WTC11 (cell line): ENCODE results near the gene FAM228A. TPM values are rescaled to one million over a fixed set of nuclear protein-coding genes. Genes with fewer than 3 reads are reported as not detected.

Experiments used
- ATAC-seq: fragments of 200-7000 bp; cut with Tn5 transposase; 2 replicates; pipeline ENCODE4 v1.10.0; 2021; ENCODE audit warnings: mild to moderate bottlenecking, moderate library complexity
- CTCF ChIA-PET: fragments of 300-600 bp; sonication (Branson Sonifier 250); formaldehyde crosslinking; loops from one replicate; lab custom pipeline; 2021; ENCODE audit warnings: antibody characterized with exemption; lab: Charles Lee
- POLR2A ChIA-PET: fragments of 350-600 bp; sonication (Branson Sonifier 250); formaldehyde crosslinking; loops from one replicate; lab custom pipeline; 2021; ENCODE audit warnings: antibody characterized with exemption; lab: Charles Lee
- DNase-seq: peaks from one replicate; pipeline ENCODE4 v3.0.0; 2021; ENCODE audit warnings: low spot score
- H3K27ac Mint-ChIP-seq: 2 replicates; pipeline ENCODE4 v1.8.0; 2021; ENCODE audit warnings: mixed read lengths
- H3K27me3 Mint-ChIP-seq: 2 replicates; pipeline ENCODE4 v1.8.0; 2021; ENCODE audit warnings: low read depth, mild to moderate bottlenecking, moderate library complexity, mixed read lengths
- H3K36me3 Mint-ChIP-seq: 2 replicates; pipeline ENCODE4 v1.8.0; 2021; ENCODE audit warnings: mixed read lengths
- H3K4me1 Mint-ChIP-seq: 2 replicates; pipeline ENCODE4 v1.8.0; 2022; ENCODE audit warnings: mixed read lengths
- H3K4me3 Mint-ChIP-seq: 2 replicates; pipeline ENCODE4 v1.8.0; 2021; ENCODE audit warnings: mild to moderate bottlenecking, moderate library complexity, mixed read lengths
- H3K9me3 Mint-ChIP-seq: 2 replicates; pipeline ENCODE4 v1.8.0; 2021; ENCODE audit warnings: mixed read lengths
- ATF1 ChIP-seq: sonication (generic); formaldehyde crosslinking; IDR thresholded peaks from 2 replicates; pipeline ENCODE4 v1.8.1; 2023; ENCODE audit warnings: mild to moderate bottlenecking, moderate library complexity, missing genetic modification reagents
- CREM ChIP-seq: sonication (generic); formaldehyde crosslinking; IDR thresholded peaks from 2 replicates; pipeline ENCODE4 v1.8.1; 2022; ENCODE audit warnings: mild to moderate bottlenecking, missing genetic modification reagents, moderate library complexity
- ELF4 ChIP-seq: sonication (generic); formaldehyde crosslinking; IDR thresholded peaks from 2 replicates; pipeline ENCODE4 v1.8.1; 2022; ENCODE audit warnings: low read depth, mild to moderate bottlenecking, moderate library complexity, missing genetic modification reagents
- ESRRA ChIP-seq: sonication (generic); formaldehyde crosslinking; IDR thresholded peaks from 2 replicates; pipeline ENCODE4 v1.8.1; 2022; ENCODE audit warnings: mild to moderate bottlenecking, missing genetic modification reagents, borderline replicate concordance
- FOXP1 ChIP-seq: sonication (generic); formaldehyde crosslinking; IDR thresholded peaks from 2 replicates; pipeline ENCODE4 v1.8.0; 2022; ENCODE audit warnings: missing genetic modification reagents, mild to moderate bottlenecking, moderate library complexity, borderline replicate concordance
- GABPB1 ChIP-seq: sonication (generic); formaldehyde crosslinking; IDR thresholded peaks from 2 replicates; pipeline ENCODE4 v1.8.1; 2023; ENCODE audit warnings: mild to moderate bottlenecking, missing genetic modification reagents
- JAZF1 ChIP-seq: fragments of 250-450 bp; sonication (Bioruptor Pico); IDR thresholded peaks from 2 replicates; pipeline ENCODE4 v1.9.0; 2021; ENCODE audit warnings: moderate library complexity, mild to moderate bottlenecking, inconsistent platforms
- KAT7 ChIP-seq: sonication (generic); formaldehyde crosslinking; IDR thresholded peaks from 2 replicates; pipeline ENCODE4 v1.8.1; 2023; ENCODE audit warnings: missing genetic modification reagents, mild to moderate bottlenecking, borderline replicate concordance
- MYBL2 ChIP-seq: sonication (generic); formaldehyde crosslinking; IDR thresholded peaks from 2 replicates; pipeline ENCODE4 v1.8.1; 2023; ENCODE audit warnings: mild to moderate bottlenecking, moderate library complexity, missing genetic modification reagents
- NFATC4 ChIP-seq: fragments of 250-450 bp; sonication (Bioruptor Pico); IDR thresholded peaks from 2 replicates; pipeline ENCODE4 v1.9.0; 2021; ENCODE audit warnings: mild to moderate bottlenecking
- NFE2L1 ChIP-seq: sonication (generic); formaldehyde crosslinking; IDR thresholded peaks from 2 replicates; pipeline ENCODE4 v1.8.1; 2023; ENCODE audit warnings: missing genetic modification reagents
- PRRX2 ChIP-seq: fragments of 250-450 bp; sonication (Bioruptor Pico); IDR thresholded peaks from 2 replicates; pipeline ENCODE4 v1.8.0; 2021; ENCODE audit warnings: mild to moderate bottlenecking
- RELA ChIP-seq: sonication (generic); formaldehyde crosslinking; IDR thresholded peaks from 2 replicates; pipeline ENCODE4 v1.8.1; 2022; ENCODE audit warnings: missing genetic modification reagents, mild to moderate bottlenecking, borderline replicate concordance
- TEAD1 ChIP-seq: sonication (generic); formaldehyde crosslinking; IDR thresholded peaks from 2 replicates; pipeline ENCODE4 v1.8.0; 2022; ENCODE audit warnings: mild to moderate bottlenecking, missing genetic modification reagents
- ZNF232 ChIP-seq: sonication (generic); formaldehyde crosslinking; IDR thresholded peaks from 2 replicates; pipeline ENCODE4 v1.8.0; 2022; ENCODE audit warnings: mild to moderate bottlenecking, missing genetic modification reagents
- ZNF317 ChIP-seq: sonication (generic); formaldehyde crosslinking; IDR thresholded peaks from 2 replicates; pipeline ENCODE4 v1.8.1; 2023; ENCODE audit warnings: low read depth, mild to moderate bottlenecking, moderate library complexity, missing genetic modification reagents, borderline replicate concordance
- ZNF423 ChIP-seq: fragments of 250-450 bp; sonication (Bioruptor Pico); IDR thresholded peaks from 2 replicates; pipeline ENCODE4 v2.1.2; 2022; ENCODE audit warnings: mild to moderate bottlenecking, moderate library complexity
- total RNA-seq: library from RNA; stranded (reverse); gene quantifications from 3 replicates; pipeline ENCODE4 v1.2.3, GENCODE V29; 2021
- TF ChIP-seq, protein P1 (sequence below): sonication (generic); formaldehyde crosslinking; IDR thresholded peaks from 2 replicates; pipeline ENCODE4 v1.8.1; 2023; ENCODE audit warnings: mild to moderate bottlenecking, missing genetic modification reagents
- TF ChIP-seq, protein P2 (sequence below): fragments of 250-450 bp; sonication (Bioruptor Pico); IDR thresholded peaks from 2 replicates; pipeline ENCODE4 v1.9.0; 2021; ENCODE audit warnings: mild to moderate bottlenecking
- TF ChIP-seq, protein P3 (sequence below): sonication (generic); formaldehyde crosslinking; conservative IDR thresholded peaks from 2 replicates; pipeline ENCODE4 v1.8.1; 2022; ENCODE audit warnings: mild to moderate bottlenecking, missing genetic modification reagents
- TF ChIP-seq, protein P4 (sequence below): fragments of 250-450 bp; sonication (Bioruptor Pico); conservative IDR thresholded peaks from 2 replicates; pipeline ENCODE4 v1.9.0; 2021; ENCODE audit warnings: mild to moderate bottlenecking
- TF ChIP-seq, protein P5 (sequence below): sonication (generic); formaldehyde crosslinking; IDR thresholded peaks from 2 replicates; pipeline ENCODE4 v1.8.1; 2023; ENCODE audit warnings: mild to moderate bottlenecking, moderate library complexity, missing genetic modification reagents

The FAM228A gene
- total RNA-seq, 1 experiment from 2014 or later: 0.09 TPM

DNA sequence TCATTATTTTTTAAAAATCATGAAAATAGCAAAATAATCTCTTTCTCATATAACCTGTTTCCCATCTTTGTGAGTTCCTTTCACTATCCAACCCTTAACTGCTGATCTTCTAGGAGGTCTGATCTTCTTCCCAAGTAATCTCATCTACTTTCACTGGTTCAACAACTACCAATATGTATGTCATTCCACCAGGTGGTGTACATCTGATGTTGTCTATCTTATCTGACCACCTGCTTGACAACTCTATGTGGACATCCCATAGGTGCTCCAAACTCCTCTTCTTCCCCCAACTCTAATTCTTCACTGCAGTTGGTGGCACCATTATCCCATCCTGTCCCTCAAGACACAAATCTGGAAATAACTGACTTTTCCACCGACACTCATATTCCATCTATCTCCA is 62.5 kb downstream of the FAM228A start (continued):
- TF ChIP-seq, protein P1, sequence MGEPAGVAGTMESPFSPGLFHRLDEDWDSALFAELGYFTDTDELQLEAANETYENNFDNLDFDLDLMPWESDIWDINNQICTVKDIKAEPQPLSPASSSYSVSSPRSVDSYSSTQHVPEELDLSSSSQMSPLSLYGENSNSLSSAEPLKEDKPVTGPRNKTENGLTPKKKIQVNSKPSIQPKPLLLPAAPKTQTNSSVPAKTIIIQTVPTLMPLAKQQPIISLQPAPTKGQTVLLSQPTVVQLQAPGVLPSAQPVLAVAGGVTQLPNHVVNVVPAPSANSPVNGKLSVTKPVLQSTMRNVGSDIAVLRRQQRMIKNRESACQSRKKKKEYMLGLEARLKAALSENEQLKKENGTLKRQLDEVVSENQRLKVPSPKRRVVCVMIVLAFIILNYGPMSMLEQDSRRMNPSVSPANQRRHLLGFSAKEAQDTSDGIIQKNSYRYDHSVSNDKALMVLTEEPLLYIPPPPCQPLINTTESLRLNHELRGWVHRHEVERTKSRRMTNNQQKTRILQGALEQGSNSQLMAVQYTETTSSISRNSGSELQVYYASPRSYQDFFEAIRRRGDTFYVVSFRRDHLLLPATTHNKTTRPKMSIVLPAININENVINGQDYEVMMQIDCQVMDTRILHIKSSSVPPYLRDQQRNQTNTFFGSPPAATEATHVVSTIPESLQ (CRISPR knock-in tag): no peak
- TF ChIP-seq, protein P2, sequence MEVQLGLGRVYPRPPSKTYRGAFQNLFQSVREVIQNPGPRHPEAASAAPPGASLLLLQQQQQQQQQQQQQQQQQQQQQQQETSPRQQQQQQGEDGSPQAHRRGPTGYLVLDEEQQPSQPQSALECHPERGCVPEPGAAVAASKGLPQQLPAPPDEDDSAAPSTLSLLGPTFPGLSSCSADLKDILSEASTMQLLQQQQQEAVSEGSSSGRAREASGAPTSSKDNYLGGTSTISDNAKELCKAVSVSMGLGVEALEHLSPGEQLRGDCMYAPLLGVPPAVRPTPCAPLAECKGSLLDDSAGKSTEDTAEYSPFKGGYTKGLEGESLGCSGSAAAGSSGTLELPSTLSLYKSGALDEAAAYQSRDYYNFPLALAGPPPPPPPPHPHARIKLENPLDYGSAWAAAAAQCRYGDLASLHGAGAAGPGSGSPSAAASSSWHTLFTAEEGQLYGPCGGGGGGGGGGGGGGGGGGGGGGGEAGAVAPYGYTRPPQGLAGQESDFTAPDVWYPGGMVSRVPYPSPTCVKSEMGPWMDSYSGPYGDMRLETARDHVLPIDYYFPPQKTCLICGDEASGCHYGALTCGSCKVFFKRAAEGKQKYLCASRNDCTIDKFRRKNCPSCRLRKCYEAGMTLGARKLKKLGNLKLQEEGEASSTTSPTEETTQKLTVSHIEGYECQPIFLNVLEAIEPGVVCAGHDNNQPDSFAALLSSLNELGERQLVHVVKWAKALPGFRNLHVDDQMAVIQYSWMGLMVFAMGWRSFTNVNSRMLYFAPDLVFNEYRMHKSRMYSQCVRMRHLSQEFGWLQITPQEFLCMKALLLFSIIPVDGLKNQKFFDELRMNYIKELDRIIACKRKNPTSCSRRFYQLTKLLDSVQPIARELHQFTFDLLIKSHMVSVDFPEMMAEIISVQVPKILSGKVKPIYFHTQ (CRISPR knock-in tag): no peak
- no peak for TF ChIP-seq ZNF423 (CRISPR knock-in tag)

DNA sequence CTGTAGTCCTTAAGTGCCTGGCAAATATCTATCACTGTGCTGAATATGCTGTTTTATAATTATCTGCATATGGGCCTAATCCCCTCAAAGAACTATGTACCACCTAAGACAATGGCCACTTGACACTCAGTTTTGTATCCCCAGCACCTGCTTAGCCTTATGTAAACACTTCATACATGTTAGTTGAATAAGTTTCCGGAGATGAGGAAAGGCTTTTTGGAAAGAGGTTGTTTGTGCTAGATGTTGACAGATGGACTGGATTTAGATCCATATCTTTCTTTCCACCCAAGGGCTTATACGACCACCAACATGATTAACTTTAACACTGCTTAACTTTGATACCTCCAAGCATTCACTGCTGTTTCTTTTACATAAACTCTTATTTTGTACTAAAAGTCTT is 63.3 kb downstream of the FAM228A start:
- DNase-seq: no peak
- Mint-ChIP-seq H3K36me3 (no peaks in the 10 kb centered on the region), H3K4me3 (no peak overlapping the region), H3K4me1 (peaks cover 6% of the 10 kb centered on the region), H3K9me3 (no peaks in the 10 kb centered on the region), H3K27me3 (no peaks in the 10 kb centered on the region), H3K27ac (no peak overlapping the region)
- TF ChIP-seq KAT7 (CRISPR knock-in tag) (no peak), TEAD1 (CRISPR knock-in tag) (no peak), ZNF317 (CRISPR knock-in tag) (no peak), ZNF232 (no peak), RELA (CRISPR knock-in tag) (no peak), NFE2L1 (CRISPR knock-in tag) (no peak), CREM (CRISPR knock-in tag) (no peak)
- TF ChIP-seq, protein P3, sequence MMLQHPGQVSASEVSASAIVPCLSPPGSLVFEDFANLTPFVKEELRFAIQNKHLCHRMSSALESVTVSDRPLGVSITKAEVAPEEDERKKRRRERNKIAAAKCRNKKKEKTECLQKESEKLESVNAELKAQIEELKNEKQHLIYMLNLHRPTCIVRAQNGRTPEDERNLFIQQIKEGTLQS (CRISPR knock-in tag): no peak
- ATAC-seq: no peak
- CTCF ChIA-PET: no interaction called here
- POLR2A ChIA-PET: no interaction called here

DNA sequence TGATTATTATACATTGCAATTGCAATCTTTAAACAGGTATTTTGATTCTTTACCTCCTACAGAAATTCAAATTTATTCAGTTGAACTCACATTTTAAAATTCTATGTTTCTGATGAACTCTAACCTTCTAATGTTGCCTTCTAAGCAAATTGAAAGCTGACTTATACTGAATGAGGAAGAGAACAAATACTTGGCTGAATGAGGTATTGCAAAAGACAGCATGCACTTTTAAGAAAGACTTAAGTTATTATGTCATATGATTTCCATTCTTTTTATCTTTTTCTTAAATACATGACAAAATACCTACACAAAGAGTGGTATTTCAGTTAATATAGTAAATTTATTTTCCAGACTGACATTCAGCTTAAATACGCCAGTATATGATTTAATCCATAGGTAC is 64.7 kb downstream of the FAM228A start:
- Mint-ChIP-seq H3K4me1 (peaks cover 6% of the 10 kb centered on the region), H3K27ac (no peak overlapping the region), H3K4me3 (no peak overlapping the region), H3K27me3 (no peaks in the 10 kb centered on the region), H3K9me3 (no peaks in the 10 kb centered on the region), H3K36me3 (no peaks in the 10 kb centered on the region)
- ATAC-seq (no peak), DNase-seq (no peak)
- CTCF ChIA-PET: no interaction called here
- POLR2A ChIA-PET: no interaction called here
- TF ChIP-seq ESRRA (CRISPR knock-in tag) (no peak), PRRX2 (CRISPR knock-in tag) (no peak), MYBL2 (CRISPR knock-in tag) (no peak), FOXP1 (CRISPR knock-in tag) (no peak), ATF1 (CRISPR knock-in tag) (no peak), NFATC4 (CRISPR knock-in tag) (no peak), GABPB1 (no peak), JAZF1 (CRISPR knock-in tag) (no peak), ELF4 (no peak)
- TF ChIP-seq, protein P4, sequence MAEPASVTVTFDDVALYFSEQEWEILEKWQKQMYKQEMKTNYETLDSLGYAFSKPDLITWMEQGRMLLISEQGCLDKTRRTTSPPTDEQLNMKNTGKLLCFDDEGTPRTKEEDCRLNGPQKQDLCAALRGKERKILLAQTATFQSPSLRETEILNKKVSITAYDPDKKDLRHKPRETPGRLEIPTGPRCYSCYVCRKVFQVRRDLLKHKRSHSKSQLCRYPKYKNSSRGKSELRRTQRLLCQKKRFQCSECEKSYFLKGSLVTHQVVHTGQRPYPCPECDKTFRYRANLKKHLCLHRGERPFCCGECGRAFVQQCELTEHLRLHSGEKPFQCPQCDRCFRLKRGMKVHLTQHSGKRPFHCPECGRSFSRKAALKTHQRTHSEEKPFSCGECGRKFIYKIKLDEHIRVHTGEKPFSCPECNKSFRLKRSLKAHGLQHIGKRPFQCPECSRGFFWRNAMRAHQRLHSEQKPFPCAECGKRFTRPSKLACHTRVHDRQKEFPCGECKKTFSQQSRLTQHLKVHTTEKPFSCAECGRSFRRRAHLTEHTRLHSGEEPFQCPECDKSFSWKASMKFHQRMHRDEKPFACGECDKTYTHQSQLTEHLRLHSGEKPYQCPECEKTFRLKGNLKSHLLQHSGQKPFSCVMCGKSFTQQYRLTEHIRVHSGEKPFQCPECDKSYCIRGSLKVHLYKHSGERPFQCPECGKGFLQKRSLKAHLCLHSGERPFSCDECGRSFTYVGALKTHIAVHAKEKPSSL (CRISPR knock-in tag): no peak
- TF ChIP-seq, protein P5, sequence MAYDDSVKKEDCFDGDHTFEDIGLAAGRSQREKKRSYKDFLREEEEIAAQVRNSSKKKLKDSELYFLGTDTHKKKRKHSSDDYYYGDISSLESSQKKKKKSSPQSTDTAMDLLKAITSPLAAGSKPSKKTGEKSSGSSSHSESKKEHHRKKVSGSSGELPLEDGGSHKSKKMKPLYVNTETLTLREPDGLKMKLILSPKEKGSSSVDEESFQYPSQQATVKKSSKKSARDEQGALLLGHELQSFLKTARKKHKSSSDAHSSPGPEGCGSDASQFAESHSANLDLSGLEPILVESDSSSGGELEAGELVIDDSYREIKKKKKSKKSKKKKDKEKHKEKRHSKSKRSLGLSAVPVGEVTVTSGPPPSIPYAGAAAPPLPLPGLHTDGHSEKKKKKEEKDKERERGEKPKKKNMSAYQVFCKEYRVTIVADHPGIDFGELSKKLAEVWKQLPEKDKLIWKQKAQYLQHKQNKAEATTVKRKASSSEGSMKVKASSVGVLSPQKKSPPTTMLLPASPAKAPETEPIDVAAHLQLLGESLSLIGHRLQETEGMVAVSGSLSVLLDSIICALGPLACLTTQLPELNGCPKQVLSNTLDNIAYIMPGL (CRISPR knock-in tag): no peak
- TF ChIP-seq, protein P1 (CRISPR knock-in tag): no peak
